Measurements from ENCODE around the gene KRT81.

DNA sequence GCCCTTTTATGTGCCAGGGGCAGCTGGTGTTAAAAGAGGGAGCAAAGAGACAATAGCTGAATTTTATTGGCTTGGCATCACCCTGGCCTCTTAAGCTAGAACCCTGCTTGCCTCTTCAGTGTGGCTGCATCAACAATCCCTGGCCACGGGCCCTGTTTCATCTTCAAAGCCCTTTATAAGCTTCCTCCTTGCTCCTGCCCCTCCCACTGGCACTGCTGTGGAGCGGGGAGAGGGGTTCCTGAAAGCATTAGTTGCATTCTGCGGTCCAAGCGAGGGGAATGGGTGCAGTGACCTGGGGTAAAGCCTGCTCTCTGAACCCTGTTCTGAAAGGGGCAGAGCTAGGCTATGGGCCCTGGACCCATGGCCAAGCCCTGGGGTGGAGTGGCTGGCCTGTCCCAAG is 30.1 kb upstream of the KRT81 start:
- TF ChIP-seq, protein P1, sequence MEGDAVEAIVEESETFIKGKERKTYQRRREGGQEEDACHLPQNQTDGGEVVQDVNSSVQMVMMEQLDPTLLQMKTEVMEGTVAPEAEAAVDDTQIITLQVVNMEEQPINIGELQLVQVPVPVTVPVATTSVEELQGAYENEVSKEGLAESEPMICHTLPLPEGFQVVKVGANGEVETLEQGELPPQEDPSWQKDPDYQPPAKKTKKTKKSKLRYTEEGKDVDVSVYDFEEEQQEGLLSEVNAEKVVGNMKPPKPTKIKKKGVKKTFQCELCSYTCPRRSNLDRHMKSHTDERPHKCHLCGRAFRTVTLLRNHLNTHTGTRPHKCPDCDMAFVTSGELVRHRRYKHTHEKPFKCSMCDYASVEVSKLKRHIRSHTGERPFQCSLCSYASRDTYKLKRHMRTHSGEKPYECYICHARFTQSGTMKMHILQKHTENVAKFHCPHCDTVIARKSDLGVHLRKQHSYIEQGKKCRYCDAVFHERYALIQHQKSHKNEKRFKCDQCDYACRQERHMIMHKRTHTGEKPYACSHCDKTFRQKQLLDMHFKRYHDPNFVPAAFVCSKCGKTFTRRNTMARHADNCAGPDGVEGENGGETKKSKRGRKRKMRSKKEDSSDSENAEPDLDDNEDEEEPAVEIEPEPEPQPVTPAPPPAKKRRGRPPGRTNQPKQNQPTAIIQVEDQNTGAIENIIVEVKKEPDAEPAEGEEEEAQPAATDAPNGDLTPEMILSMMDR (conservative IDR thresholded peaks at IDR 0.05): no peak
- TF ChIP-seq EZH2 (IDR thresholded peaks at IDR 0.05; ENCODE audit: low read depth): no peak

All from PC-9 (cell line).